Omental fat pad (tissue), 4 donors: Measurements from ENCODE around the gene ALK. TPM values are rescaled to one million over a fixed set of nuclear protein-coding genes. Genes with fewer than 3 reads are reported as not detected.

Experiments
- ATAC-seq: fragments of 150-250 bp; one replicate; pipeline ENCODE4 v1.9.1; 2016; ENCODE audit warnings: mild to moderate bottlenecking, moderate library complexity; ENCODE audit not compliant: low FRiP score
- DNase-seq: peaks from one replicate; pipeline ENCODE4 v3.0.0-alpha.2; 2019; ENCODE audit warnings: low spot score
- CTCF ChIP-seq, 3 donors: fragments of 450-650 bp; IDR thresholded peaks; one replicate each; pipeline ENCODE4 v1.5.1; 2016 to 2017; ENCODE audit warnings: antibody characterized with exemption in 3 of 3, mild to moderate bottlenecking in 3 of 3, moderate library complexity in 2 of 3
- total RNA-seq, 4 donors: library from RNA; depleted of rRNA; stranded (reverse); fragments of >200 nt; gene quantifications; one replicate each; pipeline ENCODE4 v1.1.0, GENCODE V29; 2016

ALK gene
- total RNA-seq, 4 donors from 2014 or later = 0.12 to 2.2 (median 0.44) TPM; not detected in 1

- no peak for DNase-seq
- peak; percentile 31 for ATAC-seq
- no peak for TF ChIP-seq CTCF (IDR thresholded peaks at IDR 0.05)
These were observed 612.0 kb downstream of the ALK start for GRCh38 chr2:29309090-29310029.

GRCh38 chr2:29308366-29308765 is 613.0 kb downstream of the ALK start:
- no peak for DNase-seq
- ATAC-seq = no peak
- TF ChIP-seq CTCF (IDR thresholded peaks at IDR 0.05) = no peak

GRCh38 chr2:29307519-29307918 is 613.9 kb downstream of the ALK start:
- ATAC-seq (no peak), DNase-seq (no peak)
- TF ChIP-seq CTCF (IDR thresholded peaks at IDR 0.05) = no peak

- no peak for TF ChIP-seq CTCF (IDR thresholded peaks at IDR 0.05)
- DNase-seq (no peak), ATAC-seq (no peak)
These were observed 615.6 kb downstream of the ALK start for GRCh38 chr2:29305762-29306161.

GRCh38 chr2:29304399-29305060 is 616.9 kb downstream of the ALK start:
- DNase-seq (no peak), ATAC-seq (no peak)
- no peak for TF ChIP-seq CTCF (IDR thresholded peaks at IDR 0.05)

- DNase-seq (no peak), ATAC-seq (no peak)
These were observed 624.8 kb downstream of the ALK start for GRCh38 chr2:29296585-29296984.

More at GRCh38 chr2:29296585-29296984, 624.8 kb downstream of the ALK start:
- TF ChIP-seq CTCF (IDR thresholded peaks at IDR 0.05) = no peak
